Smooth muscle cell (in vitro differentiated cells): ENCODE measurements around the gene NINL. TPM values are rescaled to one million over a fixed set of nuclear protein-coding genes. Genes with fewer than 3 reads are reported as not detected.

Experiments
- DNase-seq: peaks from one replicate; lab custom pipeline; 2025; ENCODE audit not compliant: unreplicated experiment; lab: John Stamatoyannopoulos, UW
- H2AFZ ChIP-seq: fragments of 200-600 bp; sonication (generic); 2 replicates; pipeline ENCODE4 v1.6.0; 2016; ENCODE audit warnings: antibody characterized with exemption, low read depth, mild to moderate bottlenecking
- H3F3A ChIP-seq: fragments of 200-600 bp; sonication (generic); 2 replicates; pipeline ENCODE4 v1.6.0; 2017; ENCODE audit warnings: antibody characterized with exemption, low read depth
- H3K27ac ChIP-seq: fragments of 200-600 bp; sonication (generic); 2 replicates; pipeline ENCODE4 v1.5.1; 2016; ENCODE audit warnings: low read depth, mild to moderate bottlenecking
- H3K27me3 ChIP-seq: fragments of 200-600 bp; sonication (generic); 2 replicates; pipeline ENCODE4 v1.6.1; 2016; ENCODE audit warnings: low read depth, mild to moderate bottlenecking
- H3K36me3 ChIP-seq: fragments of 200-600 bp; sonication (generic); 2 replicates; pipeline ENCODE4 v1.5.1; 2016; ENCODE audit warnings: low read depth
- H3K4me1 ChIP-seq: fragments of 200-600 bp; sonication (generic); 2 replicates; pipeline ENCODE4 v1.5.1; 2016; ENCODE audit warnings: low read depth
- H3K4me2 ChIP-seq: fragments of 200-600 bp; sonication (generic); 2 replicates; pipeline ENCODE4 v1.6.0; 2016; ENCODE audit warnings: mild to moderate bottlenecking
- H3K4me3 ChIP-seq: fragments of 200-600 bp; sonication (generic); 2 replicates; pipeline ENCODE4 v1.5.1; 2016; ENCODE audit warnings: mild to moderate bottlenecking
- H3K79me2 ChIP-seq: fragments of 200-600 bp; sonication (generic); 2 replicates; pipeline ENCODE4 v1.6.0; 2016; ENCODE audit warnings: low read depth, mild to moderate bottlenecking
- H3K9ac ChIP-seq: fragments of 200-600 bp; sonication (generic); 2 replicates; pipeline ENCODE4 v1.6.0; 2016; ENCODE audit warnings: low read depth
- H3K9me3 ChIP-seq: fragments of 200-600 bp; sonication (generic); replicated peaks from 2 replicates; pipeline ENCODE4 v1.5.1; 2016; ENCODE audit warnings: low read depth
- H4K20me1 ChIP-seq: fragments of 200-600 bp; sonication (generic); 2 replicates; pipeline ENCODE4 v1.6.0; 2016; ENCODE audit warnings: low read depth
- WGBS: methylation state at CpG from one replicate; pipeline ENCODE4 v1.1.7; 2016; ENCODE audit warnings: low lambda C conversion rate; 5-methylcytosine and 5-hydroxymethylcytosine counted together
- polyA plus RNA-seq: library from polyadenylated mRNA; unstranded; fragments of >200 nt; fragmentation: Nextera tagmentation; extraction: Ambion mirVana; gene quantifications from 2 replicates; pipeline ENCODE4 v1.2.1, GENCODE V29; 2016
- total RNA-seq: library from RNA; depleted of rRNA; stranded (reverse); fragments of >200 nt; gene quantifications from 2 replicates; pipeline ENCODE4 v1.2.3, GENCODE V29; 2014
- TF ChIP-seq, protein P1 (sequence below): fragments of 200-600 bp; sonication (generic); IDR thresholded peaks from 2 replicates; pipeline ENCODE4 v1.5.1; 2017; ENCODE audit warnings: borderline replicate concordance, mild to moderate bottlenecking, antibody characterized with exemption; ENCODE audit not compliant: insufficient read depth, poor library complexity, severe bottlenecking

NINL gene
- total and polyA plus RNA-seq, 2 experiments from 2014 or later, result 10.7 to 12.2 TPM

- Histone ChIP-seq H4K20me1 (peaks cover 8% of the 10 kb centered on the region), H3K36me3 (no peaks in the 10 kb centered on the region), H3K9me3 (no peaks in the 10 kb centered on the region), H2AFZ (no peak overlapping the region), H3K79me2 (no peaks in the 10 kb centered on the region), H3K4me2 (no peak overlapping the region), H3K27ac (no peak overlapping the region), H3F3A (no peaks in the 10 kb centered on the region), H3K4me3 (no peak overlapping the region), H3K27me3 (no peaks in the 10 kb centered on the region), H3K9ac (no peak overlapping the region), H3K4me1 (no peaks in the 10 kb centered on the region)
- no peak for DNase-seq
- TF ChIP-seq, protein P1, sequence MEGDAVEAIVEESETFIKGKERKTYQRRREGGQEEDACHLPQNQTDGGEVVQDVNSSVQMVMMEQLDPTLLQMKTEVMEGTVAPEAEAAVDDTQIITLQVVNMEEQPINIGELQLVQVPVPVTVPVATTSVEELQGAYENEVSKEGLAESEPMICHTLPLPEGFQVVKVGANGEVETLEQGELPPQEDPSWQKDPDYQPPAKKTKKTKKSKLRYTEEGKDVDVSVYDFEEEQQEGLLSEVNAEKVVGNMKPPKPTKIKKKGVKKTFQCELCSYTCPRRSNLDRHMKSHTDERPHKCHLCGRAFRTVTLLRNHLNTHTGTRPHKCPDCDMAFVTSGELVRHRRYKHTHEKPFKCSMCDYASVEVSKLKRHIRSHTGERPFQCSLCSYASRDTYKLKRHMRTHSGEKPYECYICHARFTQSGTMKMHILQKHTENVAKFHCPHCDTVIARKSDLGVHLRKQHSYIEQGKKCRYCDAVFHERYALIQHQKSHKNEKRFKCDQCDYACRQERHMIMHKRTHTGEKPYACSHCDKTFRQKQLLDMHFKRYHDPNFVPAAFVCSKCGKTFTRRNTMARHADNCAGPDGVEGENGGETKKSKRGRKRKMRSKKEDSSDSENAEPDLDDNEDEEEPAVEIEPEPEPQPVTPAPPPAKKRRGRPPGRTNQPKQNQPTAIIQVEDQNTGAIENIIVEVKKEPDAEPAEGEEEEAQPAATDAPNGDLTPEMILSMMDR, result no peak
- WGBS, result 98% methylated on average over 11 of the region's 11 CpGs
Observed at GRCh38 chr20:25481235-25481917, 104.0 kb downstream of the NINL start.

DNA sequence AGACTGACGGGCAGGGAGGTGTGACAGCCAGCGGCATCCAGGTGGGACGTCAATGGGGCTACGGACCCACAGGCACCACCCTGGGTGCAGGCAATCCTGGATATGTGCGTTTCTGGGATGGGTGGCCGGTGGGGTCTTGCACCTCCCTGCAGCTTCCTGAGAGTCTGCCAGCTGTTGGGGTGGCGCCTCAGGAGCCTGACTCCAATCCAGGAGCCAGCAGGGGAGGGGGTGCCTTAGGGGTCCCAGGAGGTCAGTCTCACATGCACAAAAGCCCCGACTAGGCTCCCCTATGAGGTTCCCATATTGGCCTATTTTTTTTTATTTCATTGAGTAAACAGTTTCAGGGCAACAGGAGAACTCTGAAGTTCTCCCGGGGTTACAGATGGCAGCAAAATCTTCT is 104.5 kb downstream of the NINL start:
- no peak overlapping the region for H3K27ac ChIP-seq
- no peak overlapping the region for H2AFZ ChIP-seq
- no peaks in the 10 kb centered on the region for H3K27me3 ChIP-seq
- 98% methylated on average over 9 of the region's 9 CpGs for WGBS
- H3K4me2 ChIP-seq, result no peak overlapping the region
- H3F3A ChIP-seq, result no peaks in the 10 kb centered on the region
- no peaks in the 10 kb centered on the region for H3K9me3 ChIP-seq
- H3K79me2 ChIP-seq, result no peaks in the 10 kb centered on the region
- no peak for DNase-seq
- TF ChIP-seq, protein P1, result no peak
- H3K9ac ChIP-seq, result no peak overlapping the region
- H3K4me1 ChIP-seq, result no peaks in the 10 kb centered on the region
- no peak overlapping the region for H3K4me3 ChIP-seq
- H4K20me1 ChIP-seq, result peaks cover 8% of the 10 kb centered on the region
- no peaks in the 10 kb centered on the region for H3K36me3 ChIP-seq

- 98% methylated on average over 7 of the region's 7 CpGs for WGBS
- no peak overlapping the region for H3K4me3 ChIP-seq
Observed at GRCh38 chr20:25480156-25480555, 105.2 kb downstream of the NINL start.

More at GRCh38 chr20:25480156-25480555, 105.2 kb downstream of the NINL start:
- Histone ChIP-seq H3F3A (no peaks in the 10 kb centered on the region), H3K27me3 (no peaks in the 10 kb centered on the region), H3K9ac (no peak overlapping the region), H3K27ac (no peak overlapping the region), H3K9me3 (no peaks in the 10 kb centered on the region), H3K36me3 (no peaks in the 10 kb centered on the region), H3K4me1 (no peaks in the 10 kb centered on the region), H2AFZ (no peak overlapping the region), H3K4me2 (no peak overlapping the region), H3K79me2 (no peaks in the 10 kb centered on the region), H4K20me1 (peaks cover 8% of the 10 kb centered on the region)
- TF ChIP-seq, protein P1, result no peak
- no peak for DNase-seq
